GM12873 (cell line): ENCODE measurements around the gene PLEKHG5.

ENCODE experiments used
- TF ChIP-seq, protein P1 (sequence below): IDR thresholded peaks from 2 replicates; pipeline ENCODE4 v1.5.1; 2012; ENCODE audit warnings: low read depth, mild to moderate bottlenecking, moderate library complexity, low read length, control low read depth; ENCODE audit not compliant: insufficient read depth; ENCODE audit errors: missing control alignments

The PLEKHG5 gene, protein sequence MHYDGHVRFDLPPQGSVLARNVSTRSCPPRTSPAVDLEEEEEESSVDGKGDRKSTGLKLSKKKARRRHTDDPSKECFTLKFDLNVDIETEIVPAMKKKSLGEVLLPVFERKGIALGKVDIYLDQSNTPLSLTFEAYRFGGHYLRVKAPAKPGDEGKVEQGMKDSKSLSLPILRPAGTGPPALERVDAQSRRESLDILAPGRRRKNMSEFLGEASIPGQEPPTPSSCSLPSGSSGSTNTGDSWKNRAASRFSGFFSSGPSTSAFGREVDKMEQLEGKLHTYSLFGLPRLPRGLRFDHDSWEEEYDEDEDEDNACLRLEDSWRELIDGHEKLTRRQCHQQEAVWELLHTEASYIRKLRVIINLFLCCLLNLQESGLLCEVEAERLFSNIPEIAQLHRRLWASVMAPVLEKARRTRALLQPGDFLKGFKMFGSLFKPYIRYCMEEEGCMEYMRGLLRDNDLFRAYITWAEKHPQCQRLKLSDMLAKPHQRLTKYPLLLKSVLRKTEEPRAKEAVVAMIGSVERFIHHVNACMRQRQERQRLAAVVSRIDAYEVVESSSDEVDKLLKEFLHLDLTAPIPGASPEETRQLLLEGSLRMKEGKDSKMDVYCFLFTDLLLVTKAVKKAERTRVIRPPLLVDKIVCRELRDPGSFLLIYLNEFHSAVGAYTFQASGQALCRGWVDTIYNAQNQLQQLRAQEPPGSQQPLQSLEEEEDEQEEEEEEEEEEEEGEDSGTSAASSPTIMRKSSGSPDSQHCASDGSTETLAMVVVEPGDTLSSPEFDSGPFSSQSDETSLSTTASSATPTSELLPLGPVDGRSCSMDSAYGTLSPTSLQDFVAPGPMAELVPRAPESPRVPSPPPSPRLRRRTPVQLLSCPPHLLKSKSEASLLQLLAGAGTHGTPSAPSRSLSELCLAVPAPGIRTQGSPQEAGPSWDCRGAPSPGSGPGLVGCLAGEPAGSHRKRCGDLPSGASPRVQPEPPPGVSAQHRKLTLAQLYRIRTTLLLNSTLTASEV

GRCh38 chr1:6491480-6491962, at the start of gene PLEKHG5:
Gene PLEKHG5, minus strand, starts transcription at chr1:6491667. Its CDS starts 14,096 bp downstream, at chr1:6477571.
- TF ChIP-seq, protein P1, sequence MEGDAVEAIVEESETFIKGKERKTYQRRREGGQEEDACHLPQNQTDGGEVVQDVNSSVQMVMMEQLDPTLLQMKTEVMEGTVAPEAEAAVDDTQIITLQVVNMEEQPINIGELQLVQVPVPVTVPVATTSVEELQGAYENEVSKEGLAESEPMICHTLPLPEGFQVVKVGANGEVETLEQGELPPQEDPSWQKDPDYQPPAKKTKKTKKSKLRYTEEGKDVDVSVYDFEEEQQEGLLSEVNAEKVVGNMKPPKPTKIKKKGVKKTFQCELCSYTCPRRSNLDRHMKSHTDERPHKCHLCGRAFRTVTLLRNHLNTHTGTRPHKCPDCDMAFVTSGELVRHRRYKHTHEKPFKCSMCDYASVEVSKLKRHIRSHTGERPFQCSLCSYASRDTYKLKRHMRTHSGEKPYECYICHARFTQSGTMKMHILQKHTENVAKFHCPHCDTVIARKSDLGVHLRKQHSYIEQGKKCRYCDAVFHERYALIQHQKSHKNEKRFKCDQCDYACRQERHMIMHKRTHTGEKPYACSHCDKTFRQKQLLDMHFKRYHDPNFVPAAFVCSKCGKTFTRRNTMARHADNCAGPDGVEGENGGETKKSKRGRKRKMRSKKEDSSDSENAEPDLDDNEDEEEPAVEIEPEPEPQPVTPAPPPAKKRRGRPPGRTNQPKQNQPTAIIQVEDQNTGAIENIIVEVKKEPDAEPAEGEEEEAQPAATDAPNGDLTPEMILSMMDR: no peak

GRCh38 chr1:6538956-6539355, 47.5 kb upstream of the PLEKHG5 start:
- TF ChIP-seq, protein P1: no peak

GRCh38 chr1:6536291-6536690, 44.8 kb upstream of the PLEKHG5 start:
- TF ChIP-seq, protein P1: no peak

GRCh38 chr1:6535214-6535613, 43.7 kb upstream of the PLEKHG5 start:
- TF ChIP-seq, protein P1: no peak

DNA sequence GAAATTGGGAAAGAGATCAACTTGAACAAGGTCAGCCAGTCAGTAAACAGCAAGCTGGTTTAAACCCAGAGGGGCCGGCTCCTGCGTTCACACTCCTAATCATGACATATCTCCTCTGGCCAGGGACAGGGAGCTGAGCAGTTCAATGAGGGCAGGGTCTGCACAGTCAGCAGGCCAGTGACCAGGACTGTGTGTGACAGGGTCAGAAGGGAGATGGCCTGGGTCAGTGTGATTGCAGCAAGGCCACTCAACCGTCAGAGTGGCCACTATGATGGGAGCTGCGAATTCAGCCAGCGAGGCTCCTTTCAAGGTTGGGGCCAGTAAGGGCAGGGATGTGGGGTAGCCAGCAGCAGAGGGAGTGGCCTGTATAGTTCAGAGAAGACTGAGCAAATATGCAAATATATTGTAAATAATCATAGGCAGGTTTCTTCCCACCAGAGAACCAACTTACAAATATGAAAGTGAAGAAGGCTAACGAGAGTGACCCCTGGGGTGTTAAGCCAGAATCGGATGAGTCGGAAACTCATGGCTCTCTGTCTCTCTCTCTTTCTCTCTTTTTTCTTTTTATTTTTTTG, 42.9 kb upstream of the PLEKHG5 start:
- TF ChIP-seq, protein P1: no peak

GRCh38 chr1:6531996-6532395, 40.5 kb upstream of the PLEKHG5 start:
- TF ChIP-seq, protein P1: no peak
